GM12874 (cell line): ENCODE results near the gene IPO5.

ENCODE experiments used
- CTCF ChIP-seq: IDR thresholded peaks from 2 replicates; pipeline ENCODE4 v1.5.1; 2011; ENCODE audit warnings: low read depth, mild to moderate bottlenecking, control low read depth, low read length, moderate library complexity; ENCODE audit not compliant: insufficient read depth

IPO5 gene

GRCh38 chr13:97986835-97987234 lies 33.4 kb downstream of the IPO5 start:
- TF ChIP-seq CTCF = no peak

- no peak for TF ChIP-seq CTCF
Observed at GRCh38 chr13:97999653-98000052, 46.2 kb downstream of the IPO5 start.

- TF ChIP-seq CTCF = no peak
Observed at GRCh38 chr13:98004107-98004506, 50.6 kb downstream of the IPO5 start.

- no peak for TF ChIP-seq CTCF
Observed at GRCh38 chr13:98007001-98007400, 53.5 kb downstream of the IPO5 start.

GRCh38 chr13:98013241-98013640 lies 59.8 kb downstream of the IPO5 start:
- no peak for TF ChIP-seq CTCF

GRCh38 chr13:98014766-98015165 lies 61.3 kb downstream of the IPO5 start:
- no peak for TF ChIP-seq CTCF

- no peak for TF ChIP-seq CTCF
Observed at GRCh38 chr13:98018293-98018692, 64.8 kb downstream of the IPO5 start.

- no peak for TF ChIP-seq CTCF
Observed at GRCh38 chr13:98019186-98019585, 65.7 kb downstream of the IPO5 start.
